ENCODE data around the gene PRND.

PRND gene, protein sequence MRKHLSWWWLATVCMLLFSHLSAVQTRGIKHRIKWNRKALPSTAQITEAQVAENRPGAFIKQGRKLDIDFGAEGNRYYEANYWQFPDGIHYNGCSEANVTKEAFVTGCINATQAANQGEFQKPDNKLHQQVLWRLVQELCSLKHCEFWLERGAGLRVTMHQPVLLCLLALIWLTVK

DNA sequence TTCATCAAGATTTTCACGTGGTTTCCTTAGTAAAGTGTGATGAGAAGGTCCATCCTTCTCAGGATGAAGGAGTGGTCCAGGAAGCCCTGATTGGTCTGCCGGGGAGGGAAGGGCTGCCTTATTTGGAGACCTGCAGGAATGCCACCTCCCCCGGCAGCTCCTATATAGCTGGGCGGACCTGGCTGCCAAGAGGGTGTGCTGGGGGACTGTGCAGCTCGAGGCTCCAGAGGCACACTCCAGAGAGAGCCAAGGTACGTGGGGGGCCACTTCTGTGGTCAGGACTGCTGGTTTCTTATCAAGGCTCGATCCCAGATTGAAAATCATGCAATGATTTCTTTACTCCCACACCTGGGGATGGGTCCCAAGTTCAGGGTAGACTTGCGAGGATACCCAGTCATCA, at the start of gene PRND:
PRND (plus strand) TSS at position 191 of the 400 bp plus-strand sequence. CDS start 2,643 bp downstream, outside the sequence.
- H3K9me3 Mint-ChIP-seq = no peaks in the 10 kb centered on the region
- H3K27me3 Mint-ChIP-seq (ENCODE audit: low read depth, poor library complexity) = peaks cover 7% of the 10 kb centered on the region
- H3K4me3 Mint-ChIP-seq = peak within 1 kb of the TSS; percentile 37
- DNase-seq = no peak
- TF ChIP-seq, protein P1, sequence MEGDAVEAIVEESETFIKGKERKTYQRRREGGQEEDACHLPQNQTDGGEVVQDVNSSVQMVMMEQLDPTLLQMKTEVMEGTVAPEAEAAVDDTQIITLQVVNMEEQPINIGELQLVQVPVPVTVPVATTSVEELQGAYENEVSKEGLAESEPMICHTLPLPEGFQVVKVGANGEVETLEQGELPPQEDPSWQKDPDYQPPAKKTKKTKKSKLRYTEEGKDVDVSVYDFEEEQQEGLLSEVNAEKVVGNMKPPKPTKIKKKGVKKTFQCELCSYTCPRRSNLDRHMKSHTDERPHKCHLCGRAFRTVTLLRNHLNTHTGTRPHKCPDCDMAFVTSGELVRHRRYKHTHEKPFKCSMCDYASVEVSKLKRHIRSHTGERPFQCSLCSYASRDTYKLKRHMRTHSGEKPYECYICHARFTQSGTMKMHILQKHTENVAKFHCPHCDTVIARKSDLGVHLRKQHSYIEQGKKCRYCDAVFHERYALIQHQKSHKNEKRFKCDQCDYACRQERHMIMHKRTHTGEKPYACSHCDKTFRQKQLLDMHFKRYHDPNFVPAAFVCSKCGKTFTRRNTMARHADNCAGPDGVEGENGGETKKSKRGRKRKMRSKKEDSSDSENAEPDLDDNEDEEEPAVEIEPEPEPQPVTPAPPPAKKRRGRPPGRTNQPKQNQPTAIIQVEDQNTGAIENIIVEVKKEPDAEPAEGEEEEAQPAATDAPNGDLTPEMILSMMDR (IDR thresholded peaks at IDR 0.05) = no peak
- peaks cover 14% of the 10 kb centered on the region for H3K4me1 Mint-ChIP-seq
- no peak within 1 kb of the TSS for H3K27ac Mint-ChIP-seq
- H3K36me3 Mint-ChIP-seq (ENCODE audit: low read depth) = no peaks in the 10 kb centered on the region

DNA sequence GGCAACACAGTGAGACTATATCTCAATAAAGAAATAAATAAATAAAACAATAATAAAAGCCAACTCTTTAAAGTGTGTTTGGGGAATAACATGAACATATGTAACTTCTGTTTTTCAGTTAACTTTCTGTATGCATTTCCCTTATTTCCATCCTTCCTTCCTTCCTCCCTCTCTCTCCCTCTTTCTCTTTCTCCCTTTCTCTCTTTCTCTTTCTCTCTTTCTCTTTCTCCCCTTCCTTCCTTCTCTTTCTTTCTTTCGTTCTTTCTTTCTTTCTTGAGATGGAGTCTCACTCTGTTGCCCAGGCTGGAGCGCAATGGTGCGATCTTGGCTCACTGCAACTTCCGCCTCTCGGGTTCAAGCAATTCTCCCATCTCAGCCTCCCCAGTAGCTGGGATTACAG, 48.8 kb upstream of the PRND start:
- peaks cover 10% of the 10 kb centered on the region for H3K27me3 Mint-ChIP-seq (ENCODE audit: low read depth, poor library complexity)
- peaks cover 14% of the 10 kb centered on the region for H3K4me1 Mint-ChIP-seq
- TF ChIP-seq, protein P1 (IDR thresholded peaks at IDR 0.05) = no peak
- DNase-seq = no peak
- H3K4me3 Mint-ChIP-seq = no peak overlapping the region
- H3K27ac Mint-ChIP-seq = no peak overlapping the region
- H3K9me3 Mint-ChIP-seq = no peaks in the 10 kb centered on the region
- H3K36me3 Mint-ChIP-seq (ENCODE audit: low read depth) = no peaks in the 10 kb centered on the region

DNA sequence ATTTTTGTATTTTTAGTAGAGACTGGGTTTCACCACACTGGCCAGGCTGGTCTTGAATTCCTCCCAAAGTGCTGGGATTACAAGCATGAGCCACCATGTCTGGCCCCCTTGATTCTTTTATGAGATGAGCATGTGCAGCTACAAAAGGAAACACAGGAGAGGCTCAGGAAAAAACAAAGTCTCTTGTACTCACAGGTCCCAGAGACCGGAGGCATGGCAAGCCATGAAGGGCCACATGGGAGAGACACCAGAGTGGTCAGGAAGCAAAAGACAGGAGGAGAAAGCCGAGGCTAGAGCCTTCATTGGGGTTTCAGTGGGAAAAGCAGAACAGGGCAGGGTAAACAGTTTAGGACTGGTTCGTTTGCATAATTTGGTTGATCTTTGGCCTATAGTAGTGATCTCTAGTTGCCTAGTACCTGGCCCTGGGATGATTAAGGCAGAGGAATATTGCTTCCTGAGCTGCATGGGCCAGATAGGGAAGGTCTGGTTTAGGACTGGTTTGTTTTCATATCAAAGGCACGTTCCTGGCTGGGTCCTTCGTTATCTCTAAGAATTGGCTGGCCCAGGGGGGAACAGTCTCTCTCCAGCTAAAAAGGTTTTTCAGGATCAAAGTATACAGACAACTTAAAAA, 48.2 kb upstream of the PRND start:
- Mint-ChIP-seq H3K27ac (no peak overlapping the region), H3K36me3 (ENCODE audit: low read depth) (no peaks in the 10 kb centered on the region), H3K9me3 (no peaks in the 10 kb centered on the region), H3K27me3 (ENCODE audit: low read depth, poor library complexity) (peaks cover 10% of the 10 kb centered on the region), H3K4me1 (peaks cover 14% of the 10 kb centered on the region), H3K4me3 (no peak overlapping the region)
- DNase-seq = no peak
- TF ChIP-seq, protein P1 (IDR thresholded peaks at IDR 0.05) = no peak

DNA sequence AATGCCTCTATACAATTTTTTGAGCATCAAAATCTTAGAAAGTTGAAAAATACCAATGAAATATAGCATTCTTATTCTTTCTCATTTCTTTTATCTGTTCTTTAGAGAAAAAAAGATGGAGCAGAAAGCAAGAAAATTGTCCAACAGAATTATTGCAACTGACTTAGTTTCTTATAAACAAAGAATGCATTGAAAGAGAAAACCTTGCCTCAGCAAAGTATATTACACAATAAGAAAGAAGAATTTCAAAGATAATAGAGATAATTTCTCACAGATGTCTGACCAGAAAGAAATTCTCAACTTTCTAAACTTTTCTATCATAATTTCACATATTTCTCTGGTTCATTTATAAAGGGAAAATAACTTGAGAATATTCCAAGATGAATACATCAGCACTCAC, 47.0 kb upstream of the PRND start:
- no peak for DNase-seq
- H3K4me3 Mint-ChIP-seq = no peak overlapping the region
- H3K9me3 Mint-ChIP-seq = no peaks in the 10 kb centered on the region
- H3K4me1 Mint-ChIP-seq = peaks cover 14% of the 10 kb centered on the region
- TF ChIP-seq, protein P1 (IDR thresholded peaks at IDR 0.05) = no peak
- peaks cover 12% of the 10 kb centered on the region for H3K27me3 Mint-ChIP-seq (ENCODE audit: low read depth, poor library complexity)
- no peaks in the 10 kb centered on the region for H3K36me3 Mint-ChIP-seq (ENCODE audit: low read depth)
- no peak overlapping the region for H3K27ac Mint-ChIP-seq

DNA sequence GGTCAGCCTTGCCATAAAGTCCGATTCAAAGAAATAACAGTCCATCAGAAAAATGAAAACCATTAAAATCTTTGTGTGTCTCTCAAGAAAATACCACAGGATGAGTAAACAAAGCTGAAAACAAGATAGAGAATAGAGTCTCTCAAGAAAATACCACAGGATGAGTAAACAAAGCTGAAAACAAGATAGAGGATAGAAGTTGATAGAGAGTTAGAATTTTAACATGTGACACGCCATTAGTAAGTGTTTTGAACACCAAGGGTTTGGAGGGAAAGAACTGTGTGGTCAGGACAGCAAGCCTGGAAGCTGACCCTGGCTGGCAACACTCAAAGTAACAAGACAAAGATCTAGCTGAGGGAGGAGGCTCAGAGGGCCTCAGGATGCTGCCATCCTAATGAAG, 43.9 kb upstream of the PRND start:
- TF ChIP-seq, protein P1 (IDR thresholded peaks at IDR 0.05) = no peak
- no peak overlapping the region for H3K4me3 Mint-ChIP-seq
- no peaks in the 10 kb centered on the region for H3K4me1 Mint-ChIP-seq
- no peaks in the 10 kb centered on the region for H3K36me3 Mint-ChIP-seq (ENCODE audit: low read depth)
- peaks cover 26% of the 10 kb centered on the region for H3K27me3 Mint-ChIP-seq (ENCODE audit: low read depth, poor library complexity)
- H3K27ac Mint-ChIP-seq = no peak overlapping the region
- H3K9me3 Mint-ChIP-seq = no peaks in the 10 kb centered on the region
- DNase-seq = no peak

DNA sequence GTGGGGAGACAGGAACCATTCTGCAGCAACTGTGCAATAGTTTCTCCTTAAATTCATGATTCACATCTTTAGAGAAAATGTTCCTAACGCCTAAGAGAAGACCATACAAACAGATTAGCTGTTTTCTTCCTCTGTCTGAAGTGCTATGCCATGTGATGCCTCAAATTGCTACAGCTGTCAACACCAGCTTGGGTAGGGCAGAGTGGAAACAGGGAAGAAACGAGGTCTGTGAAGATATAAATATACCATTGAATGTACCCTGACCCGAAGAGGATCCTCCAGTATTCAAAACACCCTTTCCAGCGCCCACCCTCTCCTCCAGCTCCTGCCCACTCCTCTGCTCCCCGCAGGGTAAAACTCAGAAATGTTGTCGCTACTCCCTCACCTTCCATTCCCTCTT, 40.3 kb upstream of the PRND start:
- TF ChIP-seq, protein P1 (IDR thresholded peaks at IDR 0.05) = no peak
- Mint-ChIP-seq H3K27ac (no peak overlapping the region), H3K4me1 (peaks cover 17% of the 10 kb centered on the region), H3K4me3 (no peak overlapping the region), H3K9me3 (no peaks in the 10 kb centered on the region), H3K27me3 (ENCODE audit: low read depth, poor library complexity) (peaks cover 37% of the 10 kb centered on the region), H3K36me3 (ENCODE audit: low read depth) (no peaks in the 10 kb centered on the region)
- DNase-seq = no peak
